Measurements from ENCODE around the gene PKNOX2. TPM values are rescaled to one million over a fixed set of nuclear protein-coding genes. Genes with fewer than 3 reads are reported as not detected.

PKNOX2 gene
- total and polyA plus RNA-seq, 9 of the 15 experiments (the other 6 are each of a cell fraction or from before 2014, with no cell fraction given): not detected

DNA sequence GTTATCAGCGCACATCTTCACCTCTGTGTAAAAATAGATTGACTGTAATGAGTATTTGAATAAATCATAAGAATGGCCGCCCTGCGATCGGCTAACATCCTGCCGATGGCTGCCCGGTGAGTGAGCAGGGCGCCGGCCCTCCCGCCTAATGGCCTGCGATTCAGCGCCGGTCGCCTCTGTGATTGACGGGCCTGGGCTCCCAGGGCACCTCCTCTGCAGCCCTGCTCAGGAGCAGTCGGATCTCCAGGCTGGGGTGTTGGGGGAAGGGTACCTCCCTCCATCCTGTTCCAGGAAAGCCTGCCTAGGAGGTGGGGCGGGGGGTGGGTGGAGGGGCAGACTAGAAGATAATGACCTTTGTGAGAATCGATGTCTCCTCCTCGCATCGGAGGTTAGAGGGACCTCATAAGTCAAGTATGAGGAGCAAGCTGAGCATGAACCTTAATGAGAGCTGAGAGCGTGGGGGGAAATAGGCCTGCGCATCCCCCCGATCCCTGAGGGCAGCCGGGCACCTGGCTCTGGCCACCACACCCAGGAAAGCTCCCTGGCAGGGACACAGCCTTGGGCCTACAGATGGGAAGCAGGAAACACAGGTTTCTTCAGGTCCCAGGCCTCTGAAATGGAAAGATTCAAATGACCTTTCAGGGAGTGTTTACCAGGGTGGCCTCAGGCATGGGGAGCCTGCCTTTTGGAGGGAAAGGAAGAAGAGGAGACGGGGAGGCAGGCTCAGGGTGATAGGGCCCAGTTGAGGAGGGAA, 71.7 kb downstream of the PKNOX2 start:
- Histone ChIP-seq H3K4me3 (no peak overlapping the region), H3K27ac (ENCODE audit: extremely low read depth, low read depth, low read length) (no peak overlapping the region), H3K9ac (ENCODE audit: insufficient read depth in 1 of 2, low read depth in 2 of 2, low read length in 2 of 2) (no peak overlapping the region), H3K27me3 (ENCODE audit: control insufficient read depth in 2 of 2, insufficient read depth in 2 of 2, low read length in 2 of 2) (peaks cover 22 to 57% of the 10 kb centered on the region in 2 experiments; a peak in 4 of 5 replicates), H3K36me3 (ENCODE audit: control insufficient read depth, insufficient read depth, low read length) (no peaks in the 10 kb centered on the region), H3K4me2 (ENCODE audit: insufficient read depth, low read length) (no peak overlapping the region), H2AFZ (ENCODE audit: low read depth, low read length) (no peak overlapping the region), H3K9me3 (replicated peaks; ENCODE audit: control insufficient read depth, insufficient read depth, low read depth, low read length) (no peaks in the 10 kb centered on the region), H3K4me1 (replicated peaks in 1 of 2; ENCODE audit: control insufficient read depth in 2 of 2, insufficient read depth in 2 of 2, low read length in 2 of 2) (no peaks in the 10 kb centered on the region), H4K20me1 (replicated peaks; ENCODE audit: control insufficient read depth, insufficient read depth, low read length) (no peaks in the 10 kb centered on the region), H3K79me2 (ENCODE audit: control insufficient read depth, insufficient read depth, low read length) (no peaks in the 10 kb centered on the region), H3K9me1 (ENCODE audit: control insufficient read depth, insufficient read depth, low read length) (no peaks in the 10 kb centered on the region)
- CTCF ChIA-PET (ENCODE audit: low intra/inter-chr PET ratio): no interaction called here
- POLR2A ChIA-PET: no interaction called here
- intact Hi-C loops (cut with micrococcal nuclease): no loop called here
- in situ Hi-C loops (cut with MboI): no loop called here
- ATAC-seq (no peak), DNase-seq (ENCODE audit: extremely low read depth in 1 of 4, low spot score in 3 of 4) (no peak), FAIRE-seq (no peak)
- WGBS (ENCODE audit: insufficient coverage, low coverage, missing lambda C conversion rate): 11% methylated on average over 20 of the region's 24 CpGs
- BruUV-seq (replicated peaks): no TSS peak
- TF ChIP-seq ZNF24 (IDR thresholded peaks at IDR 0.05) (no peak), TAF1 (IDR thresholded peaks at IDR 0.05; ENCODE audit: control insufficient read depth, extremely low read depth, insufficient read depth, low read length, severe bottlenecking) (no peak), SLC30A9 (CRISPR knock-in tag; IDR thresholded peaks at IDR 0.05) (no peak), IRF2 (CRISPR knock-in tag; IDR thresholded peaks at IDR 0.05) (no peak), FOS (IDR thresholded peaks at IDR 0.05; ENCODE audit: extremely low read depth, insufficient read length) (no peak), SMAD1 (IDR thresholded peaks at IDR 0.05; ENCODE audit: low read depth, low read length, partially characterized antibody) (no peak), ZNF551 (CRISPR knock-in tag; IDR thresholded peaks at IDR 0.05) (no peak), TCF7 (IDR thresholded peaks at IDR 0.05; ENCODE audit: borderline replicate concordance) (no peak), ADNP (tag; IDR thresholded peaks at IDR 0.05) (no peak), PPARD (CRISPR knock-in tag; IDR thresholded peaks at IDR 0.05) (no peak), RUNX1 (IDR thresholded peaks at IDR 0.05; ENCODE audit: low read depth) (no peak), ZNF41 (CRISPR knock-in tag; conservative IDR thresholded peaks at IDR 0.05) (no peak)
- TF ChIP-seq, protein P1, sequence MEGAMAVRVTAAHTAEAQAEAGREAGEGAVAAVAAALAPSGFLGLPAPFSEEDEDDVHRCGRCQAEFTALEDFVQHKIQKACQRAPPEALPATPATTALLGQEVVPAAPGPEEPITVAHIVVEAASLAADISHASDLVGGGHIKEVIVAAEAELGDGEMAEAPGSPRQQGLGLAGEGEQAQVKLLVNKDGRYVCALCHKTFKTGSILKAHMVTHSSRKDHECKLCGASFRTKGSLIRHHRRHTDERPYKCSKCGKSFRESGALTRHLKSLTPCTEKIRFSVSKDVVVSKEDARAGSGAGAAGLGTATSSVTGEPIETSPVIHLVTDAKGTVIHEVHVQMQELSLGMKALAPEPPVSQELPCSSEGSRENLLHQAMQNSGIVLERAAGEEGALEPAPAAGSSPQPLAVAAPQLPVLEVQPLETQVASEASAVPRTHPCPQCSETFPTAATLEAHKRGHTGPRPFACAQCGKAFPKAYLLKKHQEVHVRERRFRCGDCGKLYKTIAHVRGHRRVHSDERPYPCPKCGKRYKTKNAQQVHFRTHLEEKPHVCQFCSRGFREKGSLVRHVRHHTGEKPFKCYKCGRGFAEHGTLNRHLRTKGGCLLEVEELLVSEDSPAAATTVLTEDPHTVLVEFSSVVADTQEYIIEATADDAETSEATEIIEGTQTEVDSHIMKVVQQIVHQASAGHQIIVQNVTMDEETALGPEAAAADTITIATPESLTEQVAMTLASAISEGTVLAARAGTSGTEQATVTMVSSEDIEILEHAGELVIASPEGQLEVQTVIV (CRISPR knock-in tag; IDR thresholded peaks at IDR 0.05; ENCODE audit: borderline replicate concordance): no peak
- TF ChIP-seq, protein P2, sequence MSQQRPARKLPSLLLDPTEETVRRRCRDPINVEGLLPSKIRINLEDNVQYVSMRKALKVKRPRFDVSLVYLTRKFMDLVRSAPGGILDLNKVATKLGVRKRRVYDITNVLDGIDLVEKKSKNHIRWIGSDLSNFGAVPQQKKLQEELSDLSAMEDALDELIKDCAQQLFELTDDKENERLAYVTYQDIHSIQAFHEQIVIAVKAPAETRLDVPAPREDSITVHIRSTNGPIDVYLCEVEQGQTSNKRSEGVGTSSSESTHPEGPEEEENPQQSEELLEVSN (IDR thresholded peaks at IDR 0.05; ENCODE audit: borderline replicate concordance in 1 of 2, extremely low read depth in 1 of 2, insufficient read depth in 1 of 2, insufficient read length in 1 of 2, low read depth in 1 of 2, low read length in 1 of 2, poor library complexity in 1 of 2, severe bottlenecking in 1 of 2): no peak
- TF ChIP-seq, protein P3, sequence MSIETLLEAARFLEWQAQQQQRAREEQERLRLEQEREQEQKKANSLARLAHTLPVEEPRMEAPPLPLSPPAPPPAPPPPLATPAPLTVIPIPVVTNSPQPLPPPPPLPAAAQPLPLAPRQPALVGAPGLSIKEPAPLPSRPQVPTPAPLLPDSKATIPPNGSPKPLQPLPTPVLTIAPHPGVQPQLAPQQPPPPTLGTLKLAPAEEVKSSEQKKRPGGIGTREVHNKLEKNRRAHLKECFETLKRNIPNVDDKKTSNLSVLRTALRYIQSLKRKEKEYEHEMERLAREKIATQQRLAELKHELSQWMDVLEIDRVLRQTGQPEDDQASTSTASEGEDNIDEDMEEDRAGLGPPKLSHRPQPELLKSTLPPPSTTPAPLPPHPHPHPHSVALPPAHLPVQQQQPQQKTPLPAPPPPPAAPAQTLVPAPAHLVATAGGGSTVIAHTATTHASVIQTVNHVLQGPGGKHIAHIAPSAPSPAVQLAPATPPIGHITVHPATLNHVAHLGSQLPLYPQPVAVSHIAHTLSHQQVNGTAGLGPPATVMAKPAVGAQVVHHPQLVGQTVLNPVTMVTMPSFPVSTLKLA (conservative IDR thresholded peaks at IDR 0.05): no peak
- TF ChIP-seq, protein P4, sequence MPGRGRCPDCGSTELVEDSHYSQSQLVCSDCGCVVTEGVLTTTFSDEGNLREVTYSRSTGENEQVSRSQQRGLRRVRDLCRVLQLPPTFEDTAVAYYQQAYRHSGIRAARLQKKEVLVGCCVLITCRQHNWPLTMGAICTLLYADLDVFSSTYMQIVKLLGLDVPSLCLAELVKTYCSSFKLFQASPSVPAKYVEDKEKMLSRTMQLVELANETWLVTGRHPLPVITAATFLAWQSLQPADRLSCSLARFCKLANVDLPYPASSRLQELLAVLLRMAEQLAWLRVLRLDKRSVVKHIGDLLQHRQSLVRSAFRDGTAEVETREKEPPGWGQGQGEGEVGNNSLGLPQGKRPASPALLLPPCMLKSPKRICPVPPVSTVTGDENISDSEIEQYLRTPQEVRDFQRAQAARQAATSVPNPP (IDR thresholded peaks at IDR 0.05; ENCODE audit: borderline replicate concordance, insufficient read depth, insufficient read length): no peak
